GM23338 (cell line): ENCODE results near the gene EDEM2. TPM values are rescaled to one million over a fixed set of nuclear protein-coding genes. Genes with fewer than 3 reads are reported as not detected.

Source experiments
- ATAC-seq: fragments of 200-7000 bp; cut with Tn5 transposase; 3 replicates; pipeline ENCODE4 v1.9.1; 2020
- DNase-seq: peaks from one replicate; pipeline ENCODE4 v3.0.0-alpha.2; 2015; ENCODE audit warnings: low spot score
- H2AFZ ChIP-seq: fragments of 200-600 bp; sonication (generic); 2 replicates; pipeline ENCODE4 v1.8.0; 2016; ENCODE audit warnings: antibody characterized with exemption, mild to moderate bottlenecking, moderate library complexity
- H3F3A ChIP-seq: fragments of 200-600 bp; sonication (generic); replicated peaks from 2 replicates; pipeline ENCODE4 v1.8.0; 2017; ENCODE audit warnings: antibody characterized with exemption, mixed run types, low read depth
- H3K27ac ChIP-seq: fragments of 200-600 bp; sonication (generic); 2 replicates; pipeline ENCODE4 v1.6.1; 2016; ENCODE audit warnings: low read depth
- H3K27me3 ChIP-seq: fragments of 200-600 bp; sonication (generic); 2 replicates; pipeline ENCODE4 v1.8.0; 2016; ENCODE audit warnings: mild to moderate bottlenecking, mixed run types, moderate library complexity; ENCODE audit not compliant: insufficient read depth
- H3K36me3 ChIP-seq: fragments of 200-600 bp; sonication (generic); 2 replicates; pipeline ENCODE4 v1.8.0; 2016; ENCODE audit warnings: mild to moderate bottlenecking; ENCODE audit not compliant: insufficient read depth
- H3K4me1 ChIP-seq: fragments of 200-600 bp; sonication (generic); 2 replicates; pipeline ENCODE4 v1.8.0; 2016; ENCODE audit warnings: mild to moderate bottlenecking, moderate library complexity; ENCODE audit not compliant: insufficient read depth
- H3K4me2 ChIP-seq: fragments of 200-600 bp; sonication (generic); 2 replicates; pipeline ENCODE4 v1.7.1; 2017; ENCODE audit warnings: mixed run types
- H3K4me3 ChIP-seq: fragments of 200-600 bp; sonication (generic); 2 replicates; pipeline ENCODE4 v1.6.1; 2016; ENCODE audit warnings: mixed run types
- H3K79me2 ChIP-seq: fragments of 200-600 bp; sonication (generic); replicated peaks from 2 replicates; pipeline ENCODE4 v1.8.0; 2017; ENCODE audit warnings: mild to moderate bottlenecking; ENCODE audit not compliant: insufficient read depth
- H3K9me2 ChIP-seq: fragments of 200-600 bp; sonication (generic); 2 replicates; pipeline ENCODE4 v1.8.0; 2017; ENCODE audit not compliant: insufficient read depth
- H4K20me1 ChIP-seq: fragments of 200-600 bp; sonication (generic); replicated peaks from 2 replicates; pipeline ENCODE4 v1.8.0; 2017; ENCODE audit warnings: mild to moderate bottlenecking; ENCODE audit not compliant: insufficient read depth
- H3K27ac Mint-ChIP-seq: 2 replicates; pipeline ENCODE4 v1.8.0; 2020; ENCODE audit warnings: inconsistent platforms, mild to moderate bottlenecking, moderate library complexity, mixed read lengths
- H3K27me3 Mint-ChIP-seq: 3 replicates; pipeline ENCODE4 v1.8.0; 2022; ENCODE audit warnings: low read depth, mild to moderate bottlenecking, moderate library complexity, mixed read lengths, inconsistent platforms; ENCODE audit not compliant: insufficient read depth, poor library complexity
- H3K36me3 Mint-ChIP-seq: 3 replicates; pipeline ENCODE4 v1.8.0; 2021; ENCODE audit warnings: low read depth, mild to moderate bottlenecking, inconsistent platforms, moderate library complexity, mixed read lengths
- H3K4me1 Mint-ChIP-seq: 3 replicates; pipeline ENCODE4 v1.8.0; 2020; ENCODE audit warnings: mild to moderate bottlenecking, inconsistent platforms, mixed read lengths
- H3K4me3 Mint-ChIP-seq: 3 replicates; pipeline ENCODE4 v1.8.0; 2021; ENCODE audit warnings: moderate library complexity, mild to moderate bottlenecking, inconsistent platforms, mixed read lengths
- H3K9me3 Mint-ChIP-seq: 3 replicates; pipeline ENCODE4 v1.8.0; 2020; ENCODE audit warnings: moderate library complexity, mild to moderate bottlenecking, inconsistent platforms, mixed read lengths
- CREB1 ChIP-seq: fragments of 250-450 bp; sonication (Bioruptor Pico); IDR thresholded peaks from 2 replicates; pipeline ENCODE4 v1.5.0; 2020; ENCODE audit warnings: low read depth, mild to moderate bottlenecking, moderate library complexity
- CTCF ChIP-seq, 2 experiments: fragments of 200-600 bp in 1 of 2; sonication (generic) in 1 of 2; conservative IDR thresholded peaks; 2 replicates each; pipeline versions ENCODE4 v1.5.1 to v1.6.1; 2016 to 2017; ENCODE audit warnings: antibody characterized with exemption in 2 of 2, low read depth in 2 of 2, mild to moderate bottlenecking in 2 of 2, moderate library complexity in 1 of 2
- ETS1 ChIP-seq: IDR thresholded peaks from 2 replicates; pipeline ENCODE4 v1.6.1; 2016; ENCODE audit warnings: antibody characterized with exemption
- EZH2 ChIP-seq: fragments of 200-600 bp; sonication (generic); IDR thresholded peaks from one replicate; pipeline ENCODE4 v1.8.0; 2017; ENCODE audit warnings: antibody characterized with exemption, mild to moderate bottlenecking, low read depth; ENCODE audit not compliant: unreplicated experiment
- EZH2phosphoT487 ChIP-seq: fragments of 200-600 bp; sonication (generic); IDR thresholded peaks from one replicate; pipeline ENCODE4 v1.8.1; 2018; ENCODE audit warnings: antibody characterized with exemption; ENCODE audit not compliant: unreplicated experiment
- JUNB ChIP-seq: IDR thresholded peaks from one replicate; pipeline ENCODE4 v1.6.1; 2016; ENCODE audit warnings: antibody characterized with exemption; ENCODE audit not compliant: unreplicated experiment
- NANOG ChIP-seq: IDR thresholded peaks from 2 replicates; pipeline ENCODE4 v1.6.1; 2016; ENCODE audit warnings: antibody characterized with exemption, borderline replicate concordance
- POLR2AphosphoS5 ChIP-seq: IDR thresholded peaks from 2 replicates; pipeline ENCODE4 v1.6.1; 2016; ENCODE audit warnings: antibody characterized with exemption, low read depth
- REST ChIP-seq: IDR thresholded peaks from one replicate; pipeline ENCODE4 v1.6.1; 2018; ENCODE audit warnings: antibody characterized with exemption; ENCODE audit not compliant: unreplicated experiment
- STAT1 ChIP-seq: IDR thresholded peaks from one replicate; pipeline ENCODE4 v1.6.1; 2016; ENCODE audit warnings: antibody characterized with exemption; ENCODE audit not compliant: unreplicated experiment
- ZNF114 ChIP-seq: fragments of 250-450 bp; sonication (Bioruptor Pico); IDR thresholded peaks from 2 replicates; pipeline ENCODE4 v1.5.0; 2020; ENCODE audit warnings: mild to moderate bottlenecking, moderate library complexity
- ZNF331 ChIP-seq: fragments of 250-450 bp; sonication (Bioruptor Pico); IDR thresholded peaks from 2 replicates; pipeline ENCODE4 v1.5.0; 2020; ENCODE audit warnings: low read depth, mild to moderate bottlenecking, moderate library complexity
- ZNF462 ChIP-seq: fragments of 250-450 bp; sonication (Bioruptor Pico); IDR thresholded peaks from 2 replicates; pipeline ENCODE4 v1.5.0; 2020; ENCODE audit warnings: mild to moderate bottlenecking, moderate library complexity
- polyA plus RNA-seq: library from polyadenylated mRNA; unstranded; fragments of >200 nt; fragmentation: Nextera tagmentation; extraction: Ambion mirVana; gene quantifications from 2 replicates; pipeline ENCODE4 v1.2.1, GENCODE V29; 2016
- total RNA-seq: library from RNA; depleted of rRNA; stranded (reverse); fragments of >200 nt; shearing (Covaris generic); gene quantifications from 2 replicates; pipeline ENCODE4 v1.2.3, GENCODE V29; 2014

EDEM2 gene
- total and polyA plus RNA-seq, 2 experiments from 2014 or later, result 13.9 to 25.3 TPM

GRCh38 chr20:35091816-35092523 is 55.2 kb downstream of the EDEM2 start:
- ATAC-seq (no peak), DNase-seq (no peak)
- Histone ChIP-seq H3K27ac (peak overlapping the region; percentile 72), H3K9me2 (no peaks in the 10 kb centered on the region), H3F3A (peaks cover 5% of the 10 kb centered on the region), H2AFZ (0 out of 2 replicates have a peak overlapping the region, but pooled peaks have one; percentile 45), H3K27me3 (no peaks in the 10 kb centered on the region), H3K79me2 (peaks cover 52% of the 10 kb centered on the region), H3K4me3 (peak overlapping the region; percentile 87), H3K36me3 (no peaks in the 10 kb centered on the region), H4K20me1 (peaks cover 14% of the 10 kb centered on the region; the same call in 1 of the 2 replicates), H3K4me2 (peak overlapping the region; percentile 95), H3K4me1 (peaks cover 25% of the 10 kb centered on the region)
- peaks cover 24% of the 10 kb centered on the region for H3K4me1 Mint-ChIP-seq
- TF ChIP-seq NANOG (no peak), JUNB (no peak), POLR2AphosphoS5 (no peak), EZH2phosphoT487 (no peak), CREB1 (CRISPR knock-in tag) (no peak), CTCF (conservative IDR thresholded peaks at IDR 0.05; ENCODE audit: low read depth in 2 of 2) (no peak), REST (no peak), STAT1 (no peak), ZNF462 (CRISPR knock-in tag) (no peak), ZNF114 (no peak), EZH2 (no peak), ZNF331 (CRISPR knock-in tag) (no peak), ETS1 (no peak)
- H3K27me3 Mint-ChIP-seq, result peaks cover 3% of the 10 kb centered on the region
- H3K4me3 Mint-ChIP-seq, result peak overlapping the region; percentile 85
- no peaks in the 10 kb centered on the region; the same call in 2 of the 3 replicates for H3K9me3 Mint-ChIP-seq
- peaks cover 12% of the 10 kb centered on the region; the same call in 2 of the 3 replicates for H3K36me3 Mint-ChIP-seq
- H3K27ac Mint-ChIP-seq, result peak overlapping the region; percentile 30
